ENCODE measurements around the gene EPS8. TPM values are rescaled to one million over a fixed set of nuclear protein-coding genes. Genes with fewer than 3 reads are reported as not detected.

Gene EPS8
- polyA plus RNA-seq, 1 of the 3 experiments (the other 2 are of a cell fraction): 19.8 TPM

DNA sequence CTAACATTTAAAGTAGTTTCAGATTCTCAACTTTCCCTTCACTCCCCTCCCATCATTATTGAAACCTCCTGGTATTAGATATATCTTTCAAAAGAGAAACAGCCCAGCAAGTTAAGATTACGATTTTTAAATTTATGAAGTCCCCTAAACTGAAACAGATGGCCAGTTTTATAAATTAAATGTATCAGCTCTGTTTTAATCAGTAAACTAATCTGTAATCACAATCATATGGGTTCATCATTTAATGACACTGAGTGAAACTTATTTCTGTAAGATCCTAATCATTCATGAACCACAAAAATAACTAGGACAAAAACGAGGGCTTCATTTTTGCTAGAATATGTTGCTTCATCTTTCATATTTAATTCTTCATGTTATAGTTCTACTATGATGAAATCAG is 137.8 kb downstream of the EPS8 start:
- Histone ChIP-seq H4K20me1 (ENCODE audit: insufficient read depth) (no peaks in the 10 kb centered on the region), H3K4me1 (ENCODE audit: control insufficient read depth in 1 of 2, insufficient read depth in 2 of 2, low read depth in 1 of 2, low read length in 1 of 2) (peaks cover 8 to 18% of the 10 kb centered on the region in 2 experiments; a peak in 3 of 4 replicates), H3K4me2 (peak overlapping the region; percentile 47; the same call in 1 of the 2 replicates)

DNA sequence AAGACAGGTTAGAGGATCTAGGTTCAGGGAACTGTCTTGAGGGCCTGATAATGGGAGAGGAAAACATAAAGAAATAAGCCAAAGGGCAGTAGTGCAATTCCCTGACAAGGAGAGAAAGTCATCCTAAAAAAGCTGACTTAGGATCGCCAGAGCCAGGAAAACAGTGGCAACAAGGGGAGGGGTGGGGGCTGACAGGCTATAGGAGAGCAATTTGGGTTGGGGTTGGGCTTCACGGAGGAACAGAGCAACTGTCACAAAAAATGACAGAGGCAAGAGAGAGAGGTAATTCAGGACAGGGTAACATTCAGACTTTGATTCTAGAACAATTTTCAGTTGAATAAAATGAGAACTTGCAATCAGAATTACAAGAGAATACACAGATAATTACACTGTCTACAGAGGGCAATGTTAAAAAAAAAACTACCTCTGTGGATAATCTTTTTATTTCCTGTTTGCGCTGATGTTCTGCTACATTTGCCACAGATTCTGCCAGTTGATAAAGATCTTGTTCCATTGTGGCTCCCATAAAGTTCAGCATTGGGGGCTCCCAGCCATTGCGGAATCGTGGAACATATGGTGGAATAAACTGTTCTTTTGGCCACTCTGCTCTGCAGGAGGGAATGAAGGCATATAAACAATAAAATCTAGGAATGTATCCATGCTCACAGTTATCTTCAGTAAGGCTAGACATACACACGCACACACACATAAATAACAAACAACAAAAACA is 138.6 kb downstream of the EPS8 start:
- CTCF ChIA-PET: no interaction called here
- Histone ChIP-seq H3K27me3 (ENCODE audit: insufficient read depth) (no peaks in the 10 kb centered on the region), H3K9ac (no peak overlapping the region), H2AFZ (ENCODE audit: low read depth) (no peak overlapping the region), H3K36me3 (replicated peaks in 1 of 2; ENCODE audit: control insufficient read depth in 1 of 2, insufficient read depth in 2 of 2, low read length in 1 of 2) (peaks cover 2 to 43% of the 10 kb centered on the region in 2 experiments), H4K20me1 (ENCODE audit: insufficient read depth) (no peaks in the 10 kb centered on the region), H3K4me3 (ENCODE audit: low read depth in 2 of 2, low read length in 1 of 2) (no peak overlapping the region), H3K4me2 (peak overlapping the region; percentile 47; the same call in 1 of the 2 replicates), H3K27ac (ENCODE audit: low read depth in 2 of 2, low read length in 1 of 2) (peak overlapping the region in 1 of 2 experiments; percentile 43; a peak in 1 of 4 replicates), H3K9me3 (no peaks in the 10 kb centered on the region), H3K79me2 (ENCODE audit: insufficient read depth) (no peaks in the 10 kb centered on the region), H3K4me1 (ENCODE audit: control insufficient read depth in 1 of 2, insufficient read depth in 2 of 2, low read depth in 1 of 2, low read length in 1 of 2) (peaks cover 8 to 18% of the 10 kb centered on the region in 2 experiments; a peak in 3 of 4 replicates), H3F3A (replicated peaks; ENCODE audit: insufficient read depth) (peaks cover 21% of the 10 kb centered on the region), H3K9me2 (no peaks in the 10 kb centered on the region)
- POLR2A ChIA-PET: no interaction called here
- no peak for DNase-seq
- WGBS (ENCODE audit: low lambda C conversion rate): 39% methylated on average over 6 of the region's 6 CpGs
- TF ChIP-seq RFX5 (IDR thresholded peaks at IDR 0.05; ENCODE audit: low read length) (no peak), FOXM1 (IDR thresholded peaks at IDR 0.05; ENCODE audit: low read depth) (no peak), MEF2A (IDR thresholded peaks at IDR 0.05; ENCODE audit: borderline replicate concordance, low read depth) (no peak), GATA2 (CRISPR knock-in tag; IDR thresholded peaks at IDR 0.05) (no peak), EP300 (IDR thresholded peaks at IDR 0.05; ENCODE audit: borderline replicate concordance in 1 of 2, low read depth in 1 of 2, low read length in 1 of 2) (no peak), EZH2phosphoT487 (IDR thresholded peaks at IDR 0.05; ENCODE audit: borderline replicate concordance, low read depth) (no peak), RAD21 (IDR thresholded peaks at IDR 0.05; ENCODE audit: low read length) (no peak), CHD2 (IDR thresholded peaks at IDR 0.05; ENCODE audit: low read length, partially characterized antibody) (no peak), TAF1 (IDR thresholded peaks at IDR 0.05; ENCODE audit: borderline replicate concordance, low read depth, low read length) (no peak), TCF12 (IDR thresholded peaks at IDR 0.05) (no peak)
- TF ChIP-seq, protein P1, sequence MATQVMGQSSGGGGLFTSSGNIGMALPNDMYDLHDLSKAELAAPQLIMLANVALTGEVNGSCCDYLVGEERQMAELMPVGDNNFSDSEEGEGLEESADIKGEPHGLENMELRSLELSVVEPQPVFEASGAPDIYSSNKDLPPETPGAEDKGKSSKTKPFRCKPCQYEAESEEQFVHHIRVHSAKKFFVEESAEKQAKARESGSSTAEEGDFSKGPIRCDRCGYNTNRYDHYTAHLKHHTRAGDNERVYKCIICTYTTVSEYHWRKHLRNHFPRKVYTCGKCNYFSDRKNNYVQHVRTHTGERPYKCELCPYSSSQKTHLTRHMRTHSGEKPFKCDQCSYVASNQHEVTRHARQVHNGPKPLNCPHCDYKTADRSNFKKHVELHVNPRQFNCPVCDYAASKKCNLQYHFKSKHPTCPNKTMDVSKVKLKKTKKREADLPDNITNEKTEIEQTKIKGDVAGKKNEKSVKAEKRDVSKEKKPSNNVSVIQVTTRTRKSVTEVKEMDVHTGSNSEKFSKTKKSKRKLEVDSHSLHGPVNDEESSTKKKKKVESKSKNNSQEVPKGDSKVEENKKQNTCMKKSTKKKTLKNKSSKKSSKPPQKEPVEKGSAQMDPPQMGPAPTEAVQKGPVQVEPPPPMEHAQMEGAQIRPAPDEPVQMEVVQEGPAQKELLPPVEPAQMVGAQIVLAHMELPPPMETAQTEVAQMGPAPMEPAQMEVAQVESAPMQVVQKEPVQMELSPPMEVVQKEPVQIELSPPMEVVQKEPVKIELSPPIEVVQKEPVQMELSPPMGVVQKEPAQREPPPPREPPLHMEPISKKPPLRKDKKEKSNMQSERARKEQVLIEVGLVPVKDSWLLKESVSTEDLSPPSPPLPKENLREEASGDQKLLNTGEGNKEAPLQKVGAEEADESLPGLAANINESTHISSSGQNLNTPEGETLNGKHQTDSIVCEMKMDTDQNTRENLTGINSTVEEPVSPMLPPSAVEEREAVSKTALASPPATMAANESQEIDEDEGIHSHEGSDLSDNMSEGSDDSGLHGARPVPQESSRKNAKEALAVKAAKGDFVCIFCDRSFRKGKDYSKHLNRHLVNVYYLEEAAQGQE (IDR thresholded peaks at IDR 0.05; ENCODE audit: low read depth, low read length): no peak
- TF ChIP-seq, protein P2, sequence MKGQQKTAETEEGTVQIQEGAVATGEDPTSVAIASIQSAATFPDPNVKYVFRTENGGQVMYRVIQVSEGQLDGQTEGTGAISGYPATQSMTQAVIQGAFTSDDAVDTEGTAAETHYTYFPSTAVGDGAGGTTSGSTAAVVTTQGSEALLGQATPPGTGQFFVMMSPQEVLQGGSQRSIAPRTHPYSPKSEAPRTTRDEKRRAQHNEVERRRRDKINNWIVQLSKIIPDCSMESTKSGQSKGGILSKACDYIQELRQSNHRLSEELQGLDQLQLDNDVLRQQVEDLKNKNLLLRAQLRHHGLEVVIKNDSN (IDR thresholded peaks at IDR 0.05; ENCODE audit: borderline replicate concordance, low read depth): no peak

More for the DNA sequence above, 137.8 kb downstream of the EPS8 start:
- H3K9me2 ChIP-seq: no peaks in the 10 kb centered on the region
- H3K4me3 ChIP-seq (ENCODE audit: low read depth in 2 of 2, low read length in 1 of 2): no peak overlapping the region; a peak in 1 of 4 replicates
- 17% methylated on average over 2 of the region's 2 CpGs for WGBS (ENCODE audit: low lambda C conversion rate)
- no peaks in the 10 kb centered on the region for H3K9me3 ChIP-seq
- TF ChIP-seq ELF1 (IDR thresholded peaks at IDR 0.05): no peak
- TF ChIP-seq, protein P3, sequence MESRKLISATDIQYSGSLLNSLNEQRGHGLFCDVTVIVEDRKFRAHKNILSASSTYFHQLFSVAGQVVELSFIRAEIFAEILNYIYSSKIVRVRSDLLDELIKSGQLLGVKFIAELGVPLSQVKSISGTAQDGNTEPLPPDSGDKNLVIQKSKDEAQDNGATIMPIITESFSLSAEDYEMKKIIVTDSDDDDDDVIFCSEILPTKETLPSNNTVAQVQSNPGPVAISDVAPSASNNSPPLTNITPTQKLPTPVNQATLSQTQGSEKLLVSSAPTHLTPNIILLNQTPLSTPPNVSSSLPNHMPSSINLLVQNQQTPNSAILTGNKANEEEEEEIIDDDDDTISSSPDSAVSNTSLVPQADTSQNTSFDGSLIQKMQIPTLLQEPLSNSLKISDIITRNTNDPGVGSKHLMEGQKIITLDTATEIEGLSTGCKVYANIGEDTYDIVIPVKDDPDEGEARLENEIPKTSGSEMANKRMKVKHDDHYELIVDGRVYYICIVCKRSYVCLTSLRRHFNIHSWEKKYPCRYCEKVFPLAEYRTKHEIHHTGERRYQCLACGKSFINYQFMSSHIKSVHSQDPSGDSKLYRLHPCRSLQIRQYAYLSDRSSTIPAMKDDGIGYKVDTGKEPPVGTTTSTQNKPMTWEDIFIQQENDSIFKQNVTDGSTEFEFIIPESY (IDR thresholded peaks at IDR 0.05; ENCODE audit: borderline replicate concordance, low read depth): no peak
- 0 out of 2 replicates have a peak, but pooled peaks have one; percentile 29 for TF ChIP-seq POLR2AphosphoS5 (IDR thresholded peaks at IDR 0.05; ENCODE audit: low read depth, low read length)
- 0 out of 2 replicates have a peak, but pooled peaks have one; percentile 40 for TF ChIP-seq RCOR1 (IDR thresholded peaks at IDR 0.05; ENCODE audit: low read length)
- 0 out of 4 replicates have a peak, but pooled peaks of 1 of the 2 experiments have one; percentile 12 for TF ChIP-seq EP300 (IDR thresholded peaks at IDR 0.05; ENCODE audit: borderline replicate concordance in 1 of 2, low read depth in 1 of 2, low read length in 1 of 2)
- TF ChIP-seq JUND (IDR thresholded peaks at IDR 0.05): no peak
- no peak for TF ChIP-seq GABPA (IDR thresholded peaks at IDR 0.05; ENCODE audit: low read depth)
- TF ChIP-seq, protein P4, sequence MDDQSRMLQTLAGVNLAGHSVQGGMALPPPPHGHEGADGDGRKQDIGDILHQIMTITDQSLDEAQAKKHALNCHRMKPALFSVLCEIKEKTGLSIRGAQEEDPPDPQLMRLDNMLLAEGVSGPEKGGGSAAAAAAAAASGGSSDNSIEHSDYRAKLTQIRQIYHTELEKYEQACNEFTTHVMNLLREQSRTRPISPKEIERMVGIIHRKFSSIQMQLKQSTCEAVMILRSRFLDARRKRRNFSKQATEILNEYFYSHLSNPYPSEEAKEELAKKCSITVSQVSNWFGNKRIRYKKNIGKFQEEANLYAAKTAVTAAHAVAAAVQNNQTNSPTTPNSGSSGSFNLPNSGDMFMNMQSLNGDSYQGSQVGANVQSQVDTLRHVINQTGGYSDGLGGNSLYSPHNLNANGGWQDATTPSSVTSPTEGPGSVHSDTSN (IDR thresholded peaks at IDR 0.05): peak; percentile 34; the same call in 1 of the 2 replicates
- peak; percentile 63 for TF ChIP-seq TCF12 (IDR thresholded peaks at IDR 0.05)
- no peak overlapping the region for H2AFZ ChIP-seq (ENCODE audit: low read depth)
- CTCF ChIA-PET: interaction anchor here (0.9 kb wide), 1 partner anchor 61 kb away, joined by 4 read pairs; no protein-coding TSS in a partner anchor
- POLR2A ChIA-PET: no interaction called here
- DNase-seq: peak; percentile 4
- H3K9ac ChIP-seq: no peak overlapping the region
- no peaks in the 10 kb centered on the region for H3K27me3 ChIP-seq (ENCODE audit: insufficient read depth)
- no peaks in the 10 kb centered on the region for H3K79me2 ChIP-seq (ENCODE audit: insufficient read depth)
- peak overlapping the region in 1 of 2 experiments; percentile 43; a peak in 2 of 4 replicates for H3K27ac ChIP-seq (ENCODE audit: low read depth in 2 of 2, low read length in 1 of 2)
- H3K36me3 ChIP-seq (replicated peaks in 1 of 2; ENCODE audit: control insufficient read depth in 1 of 2, insufficient read depth in 2 of 2, low read length in 1 of 2): peaks cover 2 to 42% of the 10 kb centered on the region in 2 experiments
- peaks cover 15% of the 10 kb centered on the region for H3F3A ChIP-seq (replicated peaks; ENCODE audit: insufficient read depth)

All from SK-N-SH (cell line).